ENCODE data around the gene SPRY4. TPM values are rescaled to one million over a fixed set of nuclear protein-coding genes. Genes with fewer than 3 reads are reported as not detected.

The SPRY4 gene
- total RNA-seq, 1 donor from 2014 or later, result 23.4 TPM

- no peaks in the 10 kb centered on the region for H3K27me3 ChIP-seq (ENCODE audit: insufficient read depth, low read length)
- FAIRE-seq, result no peak
- peaks cover 46% of the 10 kb centered on the region for H3K4me1 ChIP-seq (ENCODE audit: insufficient read depth, low read length)
- H4K20me1 ChIP-seq (ENCODE audit: insufficient read depth, low read length), result peaks cover 37% of the 10 kb centered on the region
- peak; percentile 44 for DNase-seq (ENCODE audit: low read depth)
- H3K36me3 Mint-ChIP-seq (ENCODE audit: low read depth, unreplicated experiment), result no peaks in the 10 kb centered on the region
- no peaks in the 10 kb centered on the region for H3K27me3 Mint-ChIP-seq (ENCODE audit: low read depth, unreplicated experiment)
- H3K9me3 Mint-ChIP-seq (ENCODE audit: unreplicated experiment), result no peaks in the 10 kb centered on the region
- H3K27ac ChIP-seq (ENCODE audit: low read depth, low read length), result peak overlapping the region; percentile 90
- H3K4me3 Mint-ChIP-seq (ENCODE audit: unreplicated experiment), result peak overlapping the region; percentile 96
- peak overlapping the region; percentile 91 for H3K4me3 ChIP-seq (ENCODE audit: insufficient read depth, low read depth, low read length)
- peak overlapping the region; percentile 90 for H3K9ac ChIP-seq (ENCODE audit: low read length)
- no peaks in the 10 kb centered on the region for H3K36me3 ChIP-seq (ENCODE audit: insufficient read depth, low read length)
- peaks cover 64% of the 10 kb centered on the region for H3K79me2 ChIP-seq (ENCODE audit: insufficient read depth, low read length)
- H3K4me1 Mint-ChIP-seq (ENCODE audit: low read depth, unreplicated experiment), result peaks cover 39% of the 10 kb centered on the region
- H3K4me2 ChIP-seq (ENCODE audit: low read length), result peak overlapping the region; percentile 97
- peak overlapping the region; percentile 71 for H2AFZ ChIP-seq (ENCODE audit: low read depth, low read length)
- H3K9me3 ChIP-seq (ENCODE audit: insufficient read depth, low read depth, low read length), result no peaks in the 10 kb centered on the region
- peak overlapping the region; percentile 91 for H3K27ac Mint-ChIP-seq (ENCODE audit: unreplicated experiment)
- no peak for TF ChIP-seq CTCF (IDR thresholded peaks at IDR 0.05; ENCODE audit: insufficient read depth, low read depth, low read length)
- TF ChIP-seq EZH2 (IDR thresholded peaks at IDR 0.05; ENCODE audit: insufficient read depth, low read length), result no peak
Observed at GRCh38 chr5:142325725-142326479, 1.1 kb upstream of the SPRY4 start.

GRCh38 chr5:142324136-142324870, 518 bp downstream of the SPRY4 start:
- H3K4me1 ChIP-seq (ENCODE audit: insufficient read depth, low read length), result peaks cover 62% of the 10 kb centered on the region
- FAIRE-seq, result no peak
- H3K27me3 Mint-ChIP-seq (ENCODE audit: low read depth, unreplicated experiment), result no peaks in the 10 kb centered on the region

More at GRCh38 chr5:142324136-142324870, 518 bp downstream of the SPRY4 start:
- Mint-ChIP-seq H3K4me1 (ENCODE audit: low read depth, unreplicated experiment) (peaks cover 54% of the 10 kb centered on the region), H3K4me3 (ENCODE audit: unreplicated experiment) (peak overlapping the region; percentile 96), H3K36me3 (ENCODE audit: low read depth, unreplicated experiment) (no peaks in the 10 kb centered on the region), H3K9me3 (ENCODE audit: unreplicated experiment) (no peaks in the 10 kb centered on the region), H3K27ac (ENCODE audit: unreplicated experiment) (peak overlapping the region; percentile 91)
- no peaks in the 10 kb centered on the region for H3K27me3 ChIP-seq (ENCODE audit: insufficient read depth, low read length)
- TF ChIP-seq CTCF (IDR thresholded peaks at IDR 0.05; ENCODE audit: insufficient read depth, low read depth, low read length) (no peak), EZH2 (IDR thresholded peaks at IDR 0.05; ENCODE audit: insufficient read depth, low read length) (no peak)
- H4K20me1 ChIP-seq (ENCODE audit: insufficient read depth, low read length), result peaks cover 53% of the 10 kb centered on the region
- H2AFZ ChIP-seq (ENCODE audit: low read depth, low read length), result peak overlapping the region; percentile 43
- H3K4me3 ChIP-seq (ENCODE audit: insufficient read depth, low read depth, low read length), result peak overlapping the region; percentile 91
- no peaks in the 10 kb centered on the region for H3K9me3 ChIP-seq (ENCODE audit: insufficient read depth, low read depth, low read length)
- peak overlapping the region; percentile 90 for H3K9ac ChIP-seq (ENCODE audit: low read length)
- peak overlapping the region; percentile 80 for H3K27ac ChIP-seq (ENCODE audit: low read depth, low read length)
- H3K79me2 ChIP-seq (ENCODE audit: insufficient read depth, low read length), result peaks cover 75% of the 10 kb centered on the region
- no peaks in the 10 kb centered on the region for H3K36me3 ChIP-seq (ENCODE audit: insufficient read depth, low read length)
- peak overlapping the region; percentile 97 for H3K4me2 ChIP-seq (ENCODE audit: low read length)
- DNase-seq (ENCODE audit: low read depth), result peak; percentile 38

All from astrocyte (in vitro differentiated cells and primary cell).